RCC 7860 (cell line): ENCODE results near the gene TUBB.

Source experiments
- DNase-seq: peaks from one replicate; pipeline ENCODE4 v3.0.0-alpha.2; 2015; ENCODE audit warnings: low spot score
- FAIRE-seq: peaks from 2 replicates; lab custom pipeline; 2012; peaks lifted over from hg19 to GRCh38; lab: Jason Lieb, UNC

Gene TUBB

DNA sequence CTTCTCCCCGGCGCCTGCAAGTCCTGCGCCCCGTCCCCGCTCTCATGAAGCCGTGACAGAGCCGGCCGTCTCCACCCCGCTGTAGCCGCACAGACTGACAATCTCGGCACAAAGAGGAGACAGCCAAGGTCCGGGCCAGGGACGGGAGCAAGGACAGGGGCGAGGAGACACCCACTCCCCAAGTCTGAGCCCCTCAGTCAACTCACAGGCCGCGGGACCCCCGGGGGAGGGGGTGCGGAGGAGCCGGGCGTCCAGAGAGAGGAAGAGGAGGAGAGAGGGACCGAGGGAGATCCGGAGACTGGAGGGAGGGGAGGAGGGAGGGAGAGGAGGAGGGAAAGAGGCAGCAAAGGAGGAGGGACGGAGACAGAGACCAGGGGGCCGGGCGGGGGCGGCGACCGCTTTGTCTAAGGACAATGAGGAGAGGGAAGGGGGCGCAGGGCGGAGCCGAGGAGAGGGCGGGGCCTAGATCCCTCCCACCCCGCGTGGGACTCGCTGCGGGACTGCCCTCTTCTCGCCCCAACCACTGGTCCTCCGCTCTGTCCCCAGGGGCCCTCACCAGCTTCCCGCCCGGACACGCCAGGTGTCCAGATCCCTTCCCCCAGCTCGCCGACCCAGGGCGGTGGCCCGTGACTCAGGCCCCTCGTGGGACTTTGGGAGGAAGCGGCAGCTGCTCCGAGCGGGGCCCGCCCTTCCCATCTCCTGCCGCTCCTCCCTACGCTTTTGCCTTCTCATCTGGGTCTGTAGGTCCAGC, 33.1 kb upstream of the TUBB start:
- FAIRE-seq (peak; percentile 79), DNase-seq (peak; percentile 94)

- no peak for FAIRE-seq
- DNase-seq = no peak
These were observed 32.3 kb upstream of the TUBB start for GRCh38 chr6:30687659-30688431.

DNA sequence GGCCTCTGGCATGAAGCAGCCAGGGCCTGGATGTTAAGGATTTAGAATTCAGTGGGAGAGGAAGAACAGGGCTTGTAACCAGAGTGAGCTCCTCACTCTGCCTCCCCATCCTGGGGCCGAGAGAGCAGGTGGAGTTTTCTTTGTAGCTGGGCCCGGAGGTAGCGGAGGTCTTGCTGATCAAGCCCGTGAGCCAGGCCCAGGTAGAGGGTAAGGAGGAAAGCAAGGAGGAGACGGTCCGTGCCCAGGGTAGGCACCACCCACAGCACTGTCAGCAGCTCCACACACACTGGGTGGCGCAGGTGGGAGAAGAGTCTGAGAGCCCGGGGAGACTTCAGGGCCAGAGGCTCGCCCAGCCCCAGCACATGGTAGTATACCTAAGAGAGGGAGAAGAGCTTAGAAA, 31.6 kb upstream of the TUBB start:
- DNase-seq (no peak), FAIRE-seq (no peak)

- FAIRE-seq = no peak
- DNase-seq = no peak
These were observed 30.9 kb upstream of the TUBB start for GRCh38 chr6:30689022-30689865.

GRCh38 chr6:30689985-30690384, 30.2 kb upstream of the TUBB start:
- FAIRE-seq (no peak), DNase-seq (no peak)

DNA sequence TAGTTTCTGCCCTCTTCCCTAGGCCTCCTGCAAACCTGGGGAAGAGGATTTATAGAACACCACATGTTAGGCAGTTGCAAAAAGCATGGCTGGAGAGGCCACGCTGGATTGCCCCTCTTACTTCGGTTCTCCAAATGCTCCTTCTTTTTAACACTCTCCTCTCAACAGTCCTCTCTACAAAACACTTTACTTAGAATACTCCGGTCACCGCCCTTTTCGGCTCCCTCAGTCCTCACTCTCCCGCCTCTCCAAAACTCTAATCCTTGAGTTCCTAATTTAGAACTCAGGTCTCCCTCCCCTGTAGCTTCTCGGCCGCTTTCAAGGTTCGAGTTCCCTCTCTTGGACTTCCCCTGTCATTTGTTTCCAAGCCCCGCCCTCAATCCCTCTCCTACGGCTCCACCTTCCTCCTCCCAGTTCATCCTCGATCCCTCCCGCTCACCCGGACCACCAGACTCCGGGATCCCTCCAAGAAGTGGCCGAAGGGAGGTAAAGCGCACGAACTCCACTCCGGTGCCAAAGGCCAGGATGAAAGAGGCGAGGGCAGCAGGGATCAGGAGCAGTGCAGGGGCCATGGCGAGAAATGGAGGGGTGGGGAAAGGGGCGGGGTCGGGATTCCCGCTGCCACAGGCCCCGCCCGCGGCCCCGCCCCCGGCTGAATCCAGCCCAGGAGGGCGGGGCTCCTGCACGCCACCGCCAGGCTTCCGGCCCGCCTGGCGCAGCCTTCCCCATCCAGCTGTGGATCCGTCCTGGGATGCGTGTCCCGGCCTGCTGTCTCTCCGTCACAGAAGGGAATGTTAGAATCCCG, 29.5 kb upstream of the TUBB start, which contains the start of gene NRM:
Gene NRM, minus strand, starts transcription at position 582 of the 805 bp plus-strand sequence. Its CDS starts 10 bp downstream, at position 572.
- DNase-seq (peak; percentile 54), FAIRE-seq (no peak)

- DNase-seq (no peak), FAIRE-seq (no peak)
These were observed 28.8 kb upstream of the TUBB start for GRCh38 chr6:30691208-30691847.

GRCh38 chr6:30696432-30696831, 23.7 kb upstream of the TUBB start:
- FAIRE-seq = no peak
- no peak for DNase-seq

DNA sequence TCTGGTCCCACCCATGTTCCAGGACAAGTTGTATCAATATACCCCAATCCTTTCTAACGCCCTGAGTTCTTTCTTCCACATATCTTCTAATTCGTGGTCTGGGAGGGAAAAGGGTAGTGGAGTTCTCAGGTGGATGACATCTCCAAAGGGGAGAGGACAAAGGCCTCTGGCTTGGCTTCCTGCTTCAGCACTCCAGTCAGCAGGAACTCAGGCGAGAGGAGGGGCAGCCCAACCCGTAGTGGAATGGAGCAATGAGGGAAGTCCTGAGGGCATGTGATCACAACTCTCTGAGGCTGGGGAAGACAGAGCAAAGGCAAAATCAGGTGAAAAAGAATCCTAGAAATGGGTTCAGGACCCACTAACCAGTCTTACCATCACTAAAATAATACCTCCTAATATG, 19.8 kb upstream of the TUBB start:
- no peak for FAIRE-seq
- no peak for DNase-seq

GRCh38 chr6:30703011-30703410, 17.1 kb upstream of the TUBB start:
- DNase-seq (no peak), FAIRE-seq (no peak)

GRCh38 chr6:30703821-30704220, 16.3 kb upstream of the TUBB start:
- FAIRE-seq (no peak), DNase-seq (no peak)

DNA sequence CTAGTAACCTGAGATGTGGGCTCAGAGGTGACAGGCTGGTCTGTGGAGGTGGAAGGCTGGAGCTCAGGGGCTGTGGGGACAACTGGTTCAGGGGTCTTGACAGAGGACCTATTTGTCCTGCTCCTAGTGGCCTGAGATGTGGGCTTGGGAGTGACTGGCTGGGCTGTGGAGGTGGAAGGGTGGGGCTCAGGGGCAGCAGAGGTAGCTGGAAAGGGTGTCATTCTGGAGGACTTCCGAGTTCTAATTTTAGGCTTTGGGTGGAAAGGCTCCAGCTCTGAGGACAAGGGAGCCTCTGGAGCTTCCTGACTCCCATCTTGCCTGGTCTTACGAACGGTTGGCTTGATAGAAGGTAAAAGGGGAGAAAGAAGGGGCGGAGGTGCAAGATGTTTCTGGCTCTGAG, 14.5 kb upstream of the TUBB start:
- no peak for FAIRE-seq
- DNase-seq = no peak

- no peak for FAIRE-seq
- DNase-seq = no peak
These were observed 12.8 kb upstream of the TUBB start for GRCh38 chr6:30707281-30707850.

DNA sequence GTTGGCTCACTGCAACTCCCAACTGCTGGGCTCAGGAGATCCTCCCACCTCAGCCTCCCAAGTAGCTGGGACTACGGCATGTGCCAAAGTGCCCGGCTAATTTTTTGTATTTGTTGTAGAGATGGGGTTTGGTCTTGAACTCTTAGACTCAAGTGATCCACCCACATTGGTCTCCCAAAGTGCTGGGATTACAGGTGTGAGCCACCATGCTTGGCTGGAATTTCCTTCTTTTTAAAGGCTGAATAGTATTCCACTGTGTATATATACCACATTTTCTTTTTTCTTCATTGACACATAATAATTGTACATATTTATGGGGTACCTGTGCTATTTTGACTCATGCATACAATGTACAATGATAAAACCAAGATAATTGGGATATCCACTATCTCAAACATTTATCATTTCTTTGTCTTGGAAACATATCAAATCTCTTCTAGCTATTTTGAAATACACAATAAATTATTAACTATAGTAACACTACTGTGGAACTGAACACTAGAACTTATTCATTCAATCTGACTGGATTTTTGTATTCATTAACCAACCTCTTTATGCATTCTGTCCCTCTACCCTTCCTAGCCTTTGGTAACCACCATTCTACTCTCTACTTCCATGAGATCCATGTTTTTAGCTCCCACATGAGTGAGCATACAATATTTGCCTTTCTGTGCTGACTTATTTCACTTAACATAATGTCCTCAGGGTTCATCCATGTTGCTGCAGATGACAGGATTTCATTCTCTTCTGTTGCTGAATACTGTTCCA, 10.9 kb upstream of the TUBB start:
- peak; percentile 79 for FAIRE-seq
- no peak for DNase-seq

GRCh38 chr6:30711758-30712380, 8.3 kb upstream of the TUBB start:
- DNase-seq (no peak), FAIRE-seq (no peak)

- FAIRE-seq (no peak), DNase-seq (no peak)
These were observed 7.7 kb upstream of the TUBB start for GRCh38 chr6:30712441-30712945.

- FAIRE-seq (no peak), DNase-seq (no peak)
These were observed 5.9 kb upstream of the TUBB start for GRCh38 chr6:30714263-30714662.

GRCh38 chr6:30716879-30717128, 3.3 kb upstream of the TUBB start:
- FAIRE-seq (no peak), DNase-seq (no peak)
